Gastrocnemius medialis (tissue), 4 donors: ENCODE measurements around the gene SERTAD1.

Experiments used
- CTCF ChIP-seq, 5 experiments: fragments of 450-650 bp in 3 of 5; fragments of 200-600 bp in 2 of 5; sonication (generic) in 2 of 5; IDR thresholded peaks in 4 of 5; conservative IDR thresholded peaks in 1 of 5; 1 replicate in 4 of 5; 2 replicates in 1 of 5; pipeline ENCODE4 v1.5.1; 2016 to 2019; ENCODE audit warnings: antibody characterized with exemption in 5 of 5, mild to moderate bottlenecking in 3 of 5, moderate library complexity in 3 of 5
- POLR2A ChIP-seq, 2 donors: fragments of 450-650 bp; IDR thresholded peaks; one replicate each; pipeline ENCODE4 v1.6.1; 2017; ENCODE audit warnings: antibody characterized with exemption in 2 of 2, mild to moderate bottlenecking in 2 of 2, moderate library complexity in 2 of 2

DNA sequence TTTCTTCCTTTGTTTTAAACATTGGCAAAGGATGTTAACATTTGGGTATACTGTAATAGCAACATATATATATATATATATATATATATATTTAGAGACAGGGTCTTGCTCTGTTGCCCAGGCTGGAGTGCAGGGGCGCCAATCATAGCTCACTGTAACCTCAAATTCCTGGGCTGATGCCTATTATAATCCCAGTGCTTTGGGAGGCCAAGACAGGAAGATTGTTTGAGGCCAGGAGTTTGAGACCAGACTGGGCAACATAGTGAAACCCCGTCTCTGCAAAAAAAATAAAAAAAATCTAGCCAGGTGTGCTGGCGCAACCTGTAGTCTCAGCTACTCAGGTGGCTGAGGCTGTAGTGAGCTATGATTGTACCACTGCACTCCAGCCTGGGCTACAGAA lies 34.4 kb upstream of the SERTAD1 start:
- TF ChIP-seq CTCF (IDR thresholded peaks at IDR 0.05 in 4 of 5, conservative IDR thresholded peaks at IDR 0.05 in 1 of 5) (no peak), POLR2A (IDR thresholded peaks at IDR 0.05) (no peak)
